Measurements from ENCODE around the gene SENP5.
A peak's percentile ranks its signal among the peaks of the same experiment; 100 is the strongest.

Gene SENP5

DNA sequence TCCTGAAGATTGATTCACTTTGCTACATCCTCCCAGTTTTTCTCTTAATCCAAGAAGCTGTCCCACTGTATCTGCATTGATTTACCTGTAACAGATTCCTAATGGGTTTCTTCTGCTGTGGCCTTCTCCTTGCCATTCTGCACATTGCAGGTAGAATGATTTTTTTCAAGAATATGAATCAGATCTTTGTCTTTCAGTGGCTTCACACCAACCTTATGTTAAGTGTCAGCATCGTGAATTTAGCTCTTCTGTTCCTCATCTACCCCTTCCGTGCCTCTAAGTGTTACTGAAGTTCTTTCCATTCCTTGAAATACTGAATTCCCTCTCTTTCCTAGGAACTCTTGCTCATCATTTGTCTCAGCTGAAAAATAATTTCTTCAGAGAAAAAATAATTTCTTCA lies 7.5 kb downstream of the SENP5 start:
- TF ChIP-seq, protein P1, sequence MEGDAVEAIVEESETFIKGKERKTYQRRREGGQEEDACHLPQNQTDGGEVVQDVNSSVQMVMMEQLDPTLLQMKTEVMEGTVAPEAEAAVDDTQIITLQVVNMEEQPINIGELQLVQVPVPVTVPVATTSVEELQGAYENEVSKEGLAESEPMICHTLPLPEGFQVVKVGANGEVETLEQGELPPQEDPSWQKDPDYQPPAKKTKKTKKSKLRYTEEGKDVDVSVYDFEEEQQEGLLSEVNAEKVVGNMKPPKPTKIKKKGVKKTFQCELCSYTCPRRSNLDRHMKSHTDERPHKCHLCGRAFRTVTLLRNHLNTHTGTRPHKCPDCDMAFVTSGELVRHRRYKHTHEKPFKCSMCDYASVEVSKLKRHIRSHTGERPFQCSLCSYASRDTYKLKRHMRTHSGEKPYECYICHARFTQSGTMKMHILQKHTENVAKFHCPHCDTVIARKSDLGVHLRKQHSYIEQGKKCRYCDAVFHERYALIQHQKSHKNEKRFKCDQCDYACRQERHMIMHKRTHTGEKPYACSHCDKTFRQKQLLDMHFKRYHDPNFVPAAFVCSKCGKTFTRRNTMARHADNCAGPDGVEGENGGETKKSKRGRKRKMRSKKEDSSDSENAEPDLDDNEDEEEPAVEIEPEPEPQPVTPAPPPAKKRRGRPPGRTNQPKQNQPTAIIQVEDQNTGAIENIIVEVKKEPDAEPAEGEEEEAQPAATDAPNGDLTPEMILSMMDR (IDR thresholded peaks at IDR 0.05; ENCODE audit: extremely low read depth, missing control alignments), result no peak
- no peak for DNase-seq (ENCODE audit: low spot score)

- TF ChIP-seq, protein P1 (IDR thresholded peaks at IDR 0.05; ENCODE audit: extremely low read depth, missing control alignments), result no peak
- DNase-seq (ENCODE audit: low spot score), result peak; percentile 30
Observed at GRCh38 chr3:196883361-196883760, 15.6 kb downstream of the SENP5 start.

GRCh38 chr3:196886144-196886543 lies 18.4 kb downstream of the SENP5 start:
- TF ChIP-seq, protein P1 (IDR thresholded peaks at IDR 0.05; ENCODE audit: extremely low read depth, missing control alignments), result no peak
- DNase-seq (ENCODE audit: low spot score), result no peak

GRCh38 chr3:196889844-196890708 lies 22.4 kb downstream of the SENP5 start:
- TF ChIP-seq, protein P1 (IDR thresholded peaks at IDR 0.05; ENCODE audit: extremely low read depth, missing control alignments), result no peak
- DNase-seq (ENCODE audit: low spot score), result no peak

DNA sequence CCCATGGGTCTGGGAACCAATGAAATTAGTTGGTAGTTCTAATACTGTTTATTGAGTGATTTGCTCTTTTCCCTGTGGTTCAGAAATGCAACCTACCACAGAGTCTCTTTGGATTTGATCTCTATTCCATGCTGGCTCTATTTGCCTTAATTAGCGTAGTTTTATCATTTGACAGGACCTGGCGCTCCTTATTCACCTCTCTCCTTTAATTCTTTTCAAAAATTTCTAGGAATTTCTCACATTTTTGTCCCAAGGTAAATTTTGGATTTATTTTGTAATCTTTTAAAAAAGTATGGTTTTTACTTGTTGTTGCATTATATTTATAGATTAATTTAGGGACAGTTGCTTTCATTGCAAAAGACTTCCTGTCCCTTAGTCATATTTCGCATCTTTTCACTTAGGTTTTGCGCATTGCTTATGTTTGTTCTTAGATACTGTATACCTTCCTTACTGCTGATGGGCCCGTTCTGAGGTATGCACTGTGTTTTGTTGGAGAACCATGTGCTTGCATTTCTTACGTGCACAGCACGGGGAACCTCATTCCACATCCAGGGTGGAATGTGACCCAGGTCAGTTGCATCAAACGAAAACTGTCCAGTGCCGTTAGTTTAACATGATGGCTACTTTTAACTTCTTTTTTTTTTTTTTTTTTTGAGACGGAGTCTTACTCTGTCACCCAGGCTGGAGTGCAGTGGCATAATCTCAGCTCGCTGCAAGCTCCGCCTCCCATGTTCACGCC lies 27.0 kb downstream of the SENP5 start:
- TF ChIP-seq, protein P1 (IDR thresholded peaks at IDR 0.05; ENCODE audit: extremely low read depth, missing control alignments), result no peak
- DNase-seq (ENCODE audit: low spot score), result no peak

GRCh38 chr3:196896229-196896628 lies 28.5 kb downstream of the SENP5 start:
- TF ChIP-seq, protein P1 (IDR thresholded peaks at IDR 0.05; ENCODE audit: extremely low read depth, missing control alignments), result no peak
- DNase-seq (ENCODE audit: low spot score), result no peak

DNA sequence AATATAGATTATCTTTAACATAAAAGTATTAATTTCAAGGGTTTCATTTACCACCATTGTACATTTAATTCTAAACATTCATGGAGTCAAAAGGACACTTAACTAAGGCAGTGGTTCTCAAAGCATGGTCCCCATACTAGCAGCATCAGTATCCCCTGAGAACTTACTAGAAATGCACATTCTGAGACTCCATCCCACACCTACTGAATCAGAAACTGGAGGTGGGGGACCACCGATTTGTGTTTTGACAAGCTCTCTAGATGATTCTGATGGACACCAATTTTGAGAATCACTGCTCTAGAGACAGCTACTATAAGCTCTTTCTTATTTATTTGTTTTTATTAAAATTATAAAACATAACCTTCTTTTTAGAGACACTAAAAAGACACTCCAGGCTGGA lies 34.0 kb downstream of the SENP5 start:
- TF ChIP-seq, protein P1 (IDR thresholded peaks at IDR 0.05; ENCODE audit: extremely low read depth, missing control alignments), result no peak
- DNase-seq (ENCODE audit: low spot score), result no peak

All from GM20000 (cell line).